ENCODE measurements around the gene UBXN11. TPM values are rescaled to one million over a fixed set of nuclear protein-coding genes. Genes with fewer than 3 reads are reported as not detected.

UBXN11 gene
- polyA plus RNA-seq, 2 of the 4 experiments (the other 2 are of a cell fraction) = 7.6 to 10.8 TPM

DNA sequence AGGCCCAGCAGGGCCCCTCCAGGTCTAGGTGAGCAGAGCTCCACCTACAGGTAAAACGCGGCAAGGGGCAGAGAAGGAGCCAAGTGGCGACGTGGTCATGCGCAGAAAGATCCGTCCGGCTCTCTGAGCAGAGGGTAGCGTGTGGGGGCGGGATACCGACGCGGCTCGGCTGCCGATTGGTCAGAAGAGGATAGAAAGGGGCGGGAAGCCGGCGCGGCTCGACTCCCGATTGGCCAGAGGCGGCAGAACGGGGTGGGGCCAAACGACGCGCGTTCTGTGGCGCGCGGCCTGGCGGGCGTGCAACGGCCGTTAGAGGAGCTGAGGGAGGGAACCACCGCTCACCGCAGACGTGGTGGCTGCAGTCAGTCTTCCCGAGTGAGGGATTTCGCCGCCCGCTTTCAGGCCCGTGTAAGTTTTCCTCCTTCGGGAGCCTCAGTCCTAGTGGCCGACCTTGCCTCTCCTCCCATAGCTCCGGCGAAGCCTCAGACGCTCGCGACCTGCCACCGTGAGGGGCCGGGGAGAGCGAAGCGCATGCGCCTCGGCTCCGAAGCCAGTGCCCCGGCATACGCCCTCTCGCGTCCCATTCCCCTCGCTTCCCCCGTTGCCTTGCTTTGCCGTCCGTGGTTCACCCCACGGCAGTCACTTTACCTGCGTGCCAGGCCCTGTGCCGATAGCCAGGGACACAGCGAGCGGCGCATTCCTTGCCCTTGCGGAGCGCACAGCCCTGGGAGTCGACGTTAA, 72.4 kb downstream of the UBXN11 start, which contains the start of gene CEP85 (continued):
- TF ChIP-seq RCOR1 (IDR thresholded peaks at IDR 0.05; ENCODE audit: low read depth, low read length) = no peak

Other genes starting within 250 kb of the UBXN11 start
- not detected in 2 replicates for gene TRIM63, start 239.0 kb downstream of the UBXN11 start, polyA plus RNA-seq (2011; rRNA removed)
- not detected in 3 replicates for gene TRIM63, start 239.0 kb downstream of the UBXN11 start, polyA plus RNA-seq (2017; fragmentation: RNase III; extraction: RNeasy Plus Mini Kit Qiagen cat#74134 plus additional on column Dnase treatment)
- gene PDIK1L, start 194.8 kb downstream of the UBXN11 start, polyA plus RNA-seq (2011; rRNA removed) = 4.3 and 5.6 TPM in 2 replicates
- 1.8 to 2.3 TPM (median 2.0 TPM) in 3 replicates for gene PDIK1L, start 194.8 kb downstream of the UBXN11 start, polyA plus RNA-seq (2017; fragmentation: RNase III; extraction: RNeasy Plus Mini Kit Qiagen cat#74134 plus additional on column Dnase treatment)
- gene FAM110D, start 147.6 kb downstream of the UBXN11 start, polyA plus RNA-seq (2011; rRNA removed) = 0.03 and 0.04 TPM in 2 replicates
- 0.04 to 0.05 TPM (median 0.04 TPM) in 3 replicates for gene FAM110D, start 147.6 kb downstream of the UBXN11 start, polyA plus RNA-seq (2017; fragmentation: RNase III; extraction: RNeasy Plus Mini Kit Qiagen cat#74134 plus additional on column Dnase treatment)
- not detected in 2 replicates for gene C1orf232, start 137.7 kb downstream of the UBXN11 start, polyA plus RNA-seq (2011; rRNA removed)
- not detected in 3 replicates for gene C1orf232, start 137.7 kb downstream of the UBXN11 start, polyA plus RNA-seq (2017; fragmentation: RNase III; extraction: RNeasy Plus Mini Kit Qiagen cat#74134 plus additional on column Dnase treatment)
- gene ZNF593, start 136.7 kb downstream of the UBXN11 start, polyA plus RNA-seq (2011; rRNA removed) = 25.6 and 27.2 TPM in 2 replicates
- gene ZNF593, start 136.7 kb downstream of the UBXN11 start, polyA plus RNA-seq (2017; fragmentation: RNase III; extraction: RNeasy Plus Mini Kit Qiagen cat#74134 plus additional on column Dnase treatment) = 40.5 to 45.4 TPM (median 43.7 TPM) in 3 replicates
- not detected in 2 replicates for gene ZNF593OS, start 134.8 kb downstream of the UBXN11 start, polyA plus RNA-seq (2011; rRNA removed)
- gene ZNF593OS, start 134.8 kb downstream of the UBXN11 start, polyA plus RNA-seq (2017; fragmentation: RNase III; extraction: RNeasy Plus Mini Kit Qiagen cat#74134 plus additional on column Dnase treatment) = not detected in 3 replicates
- gene CNKSR1, start 129.1 kb downstream of the UBXN11 start, polyA plus RNA-seq (2011; rRNA removed) = 0.32 and 0.60 TPM in 2 replicates
- gene CNKSR1, start 129.1 kb downstream of the UBXN11 start, polyA plus RNA-seq (2017; fragmentation: RNase III; extraction: RNeasy Plus Mini Kit Qiagen cat#74134 plus additional on column Dnase treatment) = 0.17 to 0.84 TPM (median 0.34 TPM) in 3 replicates
- gene CATSPER4, start 116.0 kb downstream of the UBXN11 start, polyA plus RNA-seq (2011; rRNA removed) = not detected in 2 replicates
- gene CATSPER4, start 116.0 kb downstream of the UBXN11 start, polyA plus RNA-seq (2017; fragmentation: RNase III; extraction: RNeasy Plus Mini Kit Qiagen cat#74134 plus additional on column Dnase treatment) = not detected in 3 replicates
- gene CEP85, start 72.4 kb downstream of the UBXN11 start, polyA plus RNA-seq (2011; rRNA removed) = 21.1 and 25.6 TPM in 2 replicates
- 13.0 to 13.6 TPM (median 13.5 TPM) in 3 replicates for gene CEP85, start 72.4 kb downstream of the UBXN11 start, polyA plus RNA-seq (2017; fragmentation: RNase III; extraction: RNeasy Plus Mini Kit Qiagen cat#74134 plus additional on column Dnase treatment)
- 36.1 and 38.7 TPM in 2 replicates for gene SH3BGRL3, start 26.6 kb downstream of the UBXN11 start, polyA plus RNA-seq (2011; rRNA removed)
- gene SH3BGRL3, start 26.6 kb downstream of the UBXN11 start, polyA plus RNA-seq (2017; fragmentation: RNase III; extraction: RNeasy Plus Mini Kit Qiagen cat#74134 plus additional on column Dnase treatment) = 66.1 to 87.2 TPM (median 78.6 TPM) in 3 replicates
- not detected in 2 replicates for gene CD52, start 11.3 kb upstream of the UBXN11 start, polyA plus RNA-seq (2011; rRNA removed)
- not detected in 3 replicates for gene CD52, start 11.3 kb upstream of the UBXN11 start, polyA plus RNA-seq (2017; fragmentation: RNase III; extraction: RNeasy Plus Mini Kit Qiagen cat#74134 plus additional on column Dnase treatment)
- 0.67 and 1.1 TPM in 2 replicates for gene CRYBG2, start 47.5 kb upstream of the UBXN11 start, polyA plus RNA-seq (2011; rRNA removed)
- gene CRYBG2, start 47.5 kb upstream of the UBXN11 start, polyA plus RNA-seq (2017; fragmentation: RNase III; extraction: RNeasy Plus Mini Kit Qiagen cat#74134 plus additional on column Dnase treatment) = 2.3 to 2.7 TPM (median 2.4 TPM) in 3 replicates
- not detected in 2 replicates for gene ZNF683, start 66.1 kb upstream of the UBXN11 start, polyA plus RNA-seq (2011; rRNA removed)
- not detected in 3 replicates for gene ZNF683, start 66.1 kb upstream of the UBXN11 start, polyA plus RNA-seq (2017; fragmentation: RNase III; extraction: RNeasy Plus Mini Kit Qiagen cat#74134 plus additional on column Dnase treatment)
- 0.03 and 0.04 TPM in 2 replicates for gene LIN28A, start 104.2 kb upstream of the UBXN11 start, polyA plus RNA-seq (2011; rRNA removed)
- gene LIN28A, start 104.2 kb upstream of the UBXN11 start, polyA plus RNA-seq (2017; fragmentation: RNase III; extraction: RNeasy Plus Mini Kit Qiagen cat#74134 plus additional on column Dnase treatment) = 0.03 TPM in 1 of 3 replicates, not detected in the others
- gene DHDDS, start 125.7 kb upstream of the UBXN11 start, polyA plus RNA-seq (2011; rRNA removed) = 20.4 and 26.0 TPM in 2 replicates
- gene DHDDS, start 125.7 kb upstream of the UBXN11 start, polyA plus RNA-seq (2017; fragmentation: RNase III; extraction: RNeasy Plus Mini Kit Qiagen cat#74134 plus additional on column Dnase treatment) = 26.9 to 27.8 TPM (median 27.3 TPM) in 3 replicates
- gene HMGN2, start 165.8 kb upstream of the UBXN11 start, polyA plus RNA-seq (2011; rRNA removed) = 146 and 181 TPM in 2 replicates
- 290 to 380 TPM (median 310 TPM) in 3 replicates for gene HMGN2, start 165.8 kb upstream of the UBXN11 start, polyA plus RNA-seq (2017; fragmentation: RNase III; extraction: RNeasy Plus Mini Kit Qiagen cat#74134 plus additional on column Dnase treatment)
- 9.8 and 11.8 TPM in 2 replicates for gene RPS6KA1, start 223.1 kb upstream of the UBXN11 start, polyA plus RNA-seq (2011; rRNA removed)
- 12.4 to 14.1 TPM (median 12.7 TPM) in 3 replicates for gene RPS6KA1, start 223.1 kb upstream of the UBXN11 start, polyA plus RNA-seq (2017; fragmentation: RNase III; extraction: RNeasy Plus Mini Kit Qiagen cat#74134 plus additional on column Dnase treatment)